Activated B cell treated with CpG ODN at 0.5 μM for 24 hours (primary cell): ENCODE measurements around the gene SEMA5A. TPM values are rescaled to one million over a fixed set of nuclear protein-coding genes. Genes with fewer than 3 reads are reported as not detected.

Experiments used
- ATAC-seq: fragments of 200-7000 bp; cut with Tn5 transposase; one replicate; pipeline ENCODE4 v1.10.0; 2021; ENCODE audit warnings: low read depth, mild to moderate bottlenecking, moderate library complexity
- CTCF ChIA-PET: fragments of 350-600 bp; sonication (Branson Sonifier 250); formaldehyde crosslinking; loops from one replicate; lab custom pipeline; 2021; ENCODE audit warnings: antibody characterized with exemption; lab: Charles Lee
- POLR2A ChIA-PET: fragments of 350-600 bp; sonication (Branson Sonifier 250); formaldehyde crosslinking; loops from one replicate; lab custom pipeline; 2021; ENCODE audit warnings: antibody characterized with exemption; lab: Charles Lee
- DNase-seq: peaks from one replicate; pipeline ENCODE4 v3.0.0; 2022
- H3K27ac Mint-ChIP-seq: one replicate; pipeline ENCODE4 v1.8.0; 2020; ENCODE audit warnings: mixed read lengths
- H3K27me3 Mint-ChIP-seq: one replicate; pipeline ENCODE4 v1.8.0; 2021; ENCODE audit warnings: mixed read lengths
- H3K36me3 Mint-ChIP-seq: one replicate; pipeline ENCODE4 v1.8.0; 2021; ENCODE audit warnings: low read depth, mixed read lengths
- H3K4me1 Mint-ChIP-seq: one replicate; pipeline ENCODE4 v1.8.0; 2021; ENCODE audit warnings: mixed read lengths
- H3K4me3 Mint-ChIP-seq: one replicate; pipeline ENCODE4 v1.8.0; 2020; ENCODE audit warnings: mild to moderate bottlenecking, mixed read lengths
- H3K9me3 Mint-ChIP-seq: one replicate; pipeline ENCODE4 v1.8.0; 2020; ENCODE audit warnings: mixed read lengths
- CTCF ChIP-seq: fragments of 200-600 bp; IDR thresholded peaks from one replicate; pipeline ENCODE4 v1.8.0; 2022; ENCODE audit warnings: antibody characterized with exemption, mild to moderate bottlenecking
- intact Hi-C: fragments of 100-400 bp; cut with micrococcal nuclease; formaldehyde crosslinking; loops from one replicate; pipeline ENCODE4 v1.15.1; 2024
- total RNA-seq: library from RNA; stranded (reverse); gene quantifications from 2 replicates; pipeline ENCODE4 v1.2.3, GENCODE V29; 2022

SEMA5A gene
- total RNA-seq, 1 donor from 2014 or later = not detected

GRCh38 chr5:9479990-9480389 is 65.9 kb downstream of the SEMA5A start:
- POLR2A ChIA-PET = no interaction called here
- DNase-seq (no peak), ATAC-seq (no peak)
- Mint-ChIP-seq H3K27ac (no peak overlapping the region), H3K4me1 (no peaks in the 10 kb centered on the region), H3K9me3 (peaks cover 7% of the 10 kb centered on the region), H3K27me3 (no peaks in the 10 kb centered on the region), H3K4me3 (no peak overlapping the region), H3K36me3 (no peaks in the 10 kb centered on the region)
- CTCF ChIA-PET = no interaction called here
- TF ChIP-seq CTCF = no peak
- intact Hi-C loops = no loop called here

GRCh38 chr5:9479361-9479760 is 66.5 kb downstream of the SEMA5A start:
- ChIA-PET POLR2A (no interaction called here), CTCF (no interaction called here)
- TF ChIP-seq CTCF = no peak
- peaks cover 7% of the 10 kb centered on the region for H3K9me3 Mint-ChIP-seq
- H3K36me3 Mint-ChIP-seq = no peaks in the 10 kb centered on the region
- intact Hi-C loops = no loop called here
- no peak overlapping the region for H3K27ac Mint-ChIP-seq
- no peak overlapping the region for H3K4me3 Mint-ChIP-seq
- ATAC-seq = no peak
- no peaks in the 10 kb centered on the region for H3K4me1 Mint-ChIP-seq
- H3K27me3 Mint-ChIP-seq = no peaks in the 10 kb centered on the region
- DNase-seq = no peak

- Mint-ChIP-seq H3K4me1 (no peaks in the 10 kb centered on the region), H3K36me3 (no peaks in the 10 kb centered on the region), H3K27ac (no peak overlapping the region), H3K27me3 (no peaks in the 10 kb centered on the region), H3K4me3 (no peak overlapping the region), H3K9me3 (peaks cover 7% of the 10 kb centered on the region)
- ChIA-PET POLR2A (no interaction called here), CTCF (no interaction called here)
- no peak for DNase-seq
- TF ChIP-seq CTCF = no peak
- no peak for ATAC-seq
- intact Hi-C loops = no loop called here
Observed at GRCh38 chr5:9477537-9477936, 68.3 kb downstream of the SEMA5A start.

- no peak for TF ChIP-seq CTCF
- ChIA-PET POLR2A (no interaction called here), CTCF (no interaction called here)
- Mint-ChIP-seq H3K27me3 (no peaks in the 10 kb centered on the region), H3K9me3 (peaks cover 7% of the 10 kb centered on the region), H3K4me3 (no peak overlapping the region), H3K36me3 (no peaks in the 10 kb centered on the region), H3K27ac (no peak overlapping the region), H3K4me1 (no peaks in the 10 kb centered on the region)
- ATAC-seq (no peak), DNase-seq (no peak)
- intact Hi-C loops = no loop called here
Observed at GRCh38 chr5:9474219-9475002, 71.5 kb downstream of the SEMA5A start.

GRCh38 chr5:9473624-9474023 is 72.3 kb downstream of the SEMA5A start:
- TF ChIP-seq CTCF = no peak
- Mint-ChIP-seq H3K9me3 (peaks cover 7% of the 10 kb centered on the region), H3K27ac (no peak overlapping the region), H3K36me3 (no peaks in the 10 kb centered on the region), H3K4me3 (no peak overlapping the region), H3K27me3 (no peaks in the 10 kb centered on the region), H3K4me1 (no peaks in the 10 kb centered on the region)
- ATAC-seq = no peak
- intact Hi-C loops = no loop called here
- POLR2A ChIA-PET = no interaction called here
- no peak for DNase-seq
- CTCF ChIA-PET = no interaction called here
